Heart left ventricle (tissue), 13 donors: ENCODE results near the gene TAF11L6.
"Not testable (repeated sequence)": the region's sequence is repeated elsewhere in the genome, so short reads cannot be mapped to it uniquely, and the experiment has no call there.

Experiments
- POLR2A ChIP-seq, 2 donors: fragments of 450-650 bp; IDR thresholded peaks; one replicate each; pipeline ENCODE4 v1.6.1; 2017; ENCODE audit warnings: antibody characterized with exemption in 2 of 2, mild to moderate bottlenecking in 2 of 2, moderate library complexity in 2 of 2
- TF ChIP-seq, protein P1 (sequence below), 12 donors: fragments of 200-600 bp; sonication (generic) in 4 of 12; IDR thresholded peaks; one replicate each; pipeline versions ENCODE4 v1.5.0 to v1.8.0; 2018 to 2022; ENCODE audit warnings: antibody characterized with exemption in 12 of 12, mild to moderate bottlenecking in 5 of 12
- donor health status: ischemic (EF 13 %, LVEDD 7.1; RV severe dilation, severe dysfunction).
- donor health status: DM: no; HTN: yes; CAD: no.
- donor health status: DM: no; HTN: no; CAD: no.
- donor health status: ischemic (EF 25% LVEDD 6.9; RV normal size, moderate dysfunction).
- donor health status: ischemic (EF 25% LVEDD 5.7; RV mildly dilated, moderate dysfunction).
- donor health status: ischemic (EF 35%, LVEDD 5.7; RV mildly dilated, moderate dysfunction).
- donor health status: nonischemic (EF 11% LVEDD 7.7; RV severe dilation, severe dysfunction).
- donor health status: DM: yes; HTN: yes; CAD: no.
- donor health status: PGD.
- donor health status: ischemic (EF 29% LVEDD 5.4; RV normal size, mild dysfunction).
- donor health status: nonischemic (EF 23%, LVEDD 6.1; RV moderate dilation, normal function).

DNA sequence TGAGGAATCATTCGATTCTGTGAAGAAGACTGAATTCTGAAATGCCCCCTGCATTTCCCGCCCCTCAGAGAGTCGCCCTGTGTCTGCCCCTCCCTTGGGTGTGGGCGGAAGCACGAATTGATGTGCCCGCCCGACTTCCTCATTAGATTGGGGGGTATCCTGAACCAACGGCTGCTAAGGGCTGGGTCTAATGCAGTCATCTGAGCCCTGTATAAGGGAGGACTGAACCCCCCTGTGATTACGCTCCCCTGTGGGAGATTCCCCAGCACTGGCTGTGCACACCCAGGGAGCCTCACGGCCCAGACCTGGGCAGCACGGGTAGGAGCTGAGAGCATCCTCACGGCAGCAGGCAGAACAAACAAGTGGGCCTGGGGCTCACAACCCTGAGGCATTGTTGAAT lies 10.9 kb upstream of the TAF11L6 start:
- TF ChIP-seq, protein P1, sequence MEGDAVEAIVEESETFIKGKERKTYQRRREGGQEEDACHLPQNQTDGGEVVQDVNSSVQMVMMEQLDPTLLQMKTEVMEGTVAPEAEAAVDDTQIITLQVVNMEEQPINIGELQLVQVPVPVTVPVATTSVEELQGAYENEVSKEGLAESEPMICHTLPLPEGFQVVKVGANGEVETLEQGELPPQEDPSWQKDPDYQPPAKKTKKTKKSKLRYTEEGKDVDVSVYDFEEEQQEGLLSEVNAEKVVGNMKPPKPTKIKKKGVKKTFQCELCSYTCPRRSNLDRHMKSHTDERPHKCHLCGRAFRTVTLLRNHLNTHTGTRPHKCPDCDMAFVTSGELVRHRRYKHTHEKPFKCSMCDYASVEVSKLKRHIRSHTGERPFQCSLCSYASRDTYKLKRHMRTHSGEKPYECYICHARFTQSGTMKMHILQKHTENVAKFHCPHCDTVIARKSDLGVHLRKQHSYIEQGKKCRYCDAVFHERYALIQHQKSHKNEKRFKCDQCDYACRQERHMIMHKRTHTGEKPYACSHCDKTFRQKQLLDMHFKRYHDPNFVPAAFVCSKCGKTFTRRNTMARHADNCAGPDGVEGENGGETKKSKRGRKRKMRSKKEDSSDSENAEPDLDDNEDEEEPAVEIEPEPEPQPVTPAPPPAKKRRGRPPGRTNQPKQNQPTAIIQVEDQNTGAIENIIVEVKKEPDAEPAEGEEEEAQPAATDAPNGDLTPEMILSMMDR (IDR thresholded peaks at IDR 0.05) = not testable (repeated sequence)
- not testable (repeated sequence) for TF ChIP-seq POLR2A (IDR thresholded peaks at IDR 0.05)
